HepG2 (cell line): ENCODE data around the gene VAMP8. TPM values are rescaled to one million over a fixed set of nuclear protein-coding genes. Genes with fewer than 3 reads are reported as not detected.

Source experiments
- MTF2 ChIP-seq: sonication (generic); formaldehyde crosslinking; IDR thresholded peaks from 2 replicates; pipeline ENCODE4 v1.5.0; 2020; ENCODE audit warnings: missing genetic modification reagents, borderline replicate concordance
- NCOA2 ChIP-seq: sonication (generic); formaldehyde crosslinking; IDR thresholded peaks from 2 replicates; pipeline ENCODE4 v1.8.0; 2022; ENCODE audit warnings: inconsistent platforms
- NRL ChIP-seq: sonication (generic); formaldehyde crosslinking; IDR thresholded peaks from 2 replicates; pipeline ENCODE4 v1.5.0; 2020; ENCODE audit warnings: missing genetic modification reagents, mild to moderate bottlenecking, moderate library complexity, borderline replicate concordance
- TEAD3 ChIP-seq: optimal IDR thresholded peaks from 2 replicates; pipeline ENCODE3; 2016; ENCODE audit warnings: borderline replicate concordance
- ZFP36 ChIP-seq: fragments of 150-350 bp; IDR thresholded peaks from 2 replicates; pipeline ENCODE4 v1.6.1; 2018; ENCODE audit warnings: borderline replicate concordance, low read length, low read depth; ENCODE audit not compliant: partially characterized antibody
- polyA plus RNA-seq, 8 experiments: library from polyadenylated mRNA; depleted of rRNA in 3 of 8; stranded (reverse) in 7 of 8; unstranded in 1 of 8; fragments of >200 nt; fragmentation: Illumina TruSeq in 4 of 8; extraction: Trizol in 4 of 8; gene quantifications; 2 replicates each; pipeline versions ENCODE4 v1.2.1 to v1.2.3, GENCODE V29; 2011 to 2016; ENCODE audit warnings: low read depth in 4 of 8, missing spikeins in 1 of 8, mixed read lengths in 1 of 8; ENCODE audit not compliant: insufficient read depth in 1 of 8
- total RNA-seq, 5 experiments: library from RNA; depleted of rRNA; stranded (reverse); fragments of >200 nt; fragmentation: Illumina TruSeq; extraction: Trizol; gene quantifications; 2 replicates each; pipeline ENCODE4 v1.2.3, GENCODE V29; 2016; ENCODE audit warnings: low read depth in 1 of 5
- TF ChIP-seq, protein P1 (sequence below): sonication (generic); formaldehyde crosslinking; IDR thresholded peaks from 2 replicates; pipeline ENCODE4 v1.5.1; 2020; ENCODE audit warnings: mild to moderate bottlenecking, moderate library complexity, missing genetic modification reagents
- TF ChIP-seq, protein P2 (sequence below): sonication (generic); formaldehyde crosslinking; IDR thresholded peaks from 2 replicates; pipeline ENCODE4 v1.9.0; 2021; ENCODE audit warnings: missing genetic modification reagents, borderline replicate concordance
- TF ChIP-seq, protein P3 (sequence below): sonication (generic); formaldehyde crosslinking; IDR thresholded peaks from 2 replicates; pipeline ENCODE4 v1.5.0; 2020; ENCODE audit warnings: mild to moderate bottlenecking, missing genetic modification reagents, borderline replicate concordance
- TF ChIP-seq, protein P4 (sequence below): sonication (generic); formaldehyde crosslinking; IDR thresholded peaks from 2 replicates; pipeline ENCODE4 v1.4.0; 2020; ENCODE audit warnings: mild to moderate bottlenecking, missing genetic modification reagents

The VAMP8 gene
- total and polyA plus RNA-seq, 2 of the 13 experiments (the other 11 are each of a cell fraction or from before 2014, with no cell fraction given): 83.3 to 157 TPM

DNA sequence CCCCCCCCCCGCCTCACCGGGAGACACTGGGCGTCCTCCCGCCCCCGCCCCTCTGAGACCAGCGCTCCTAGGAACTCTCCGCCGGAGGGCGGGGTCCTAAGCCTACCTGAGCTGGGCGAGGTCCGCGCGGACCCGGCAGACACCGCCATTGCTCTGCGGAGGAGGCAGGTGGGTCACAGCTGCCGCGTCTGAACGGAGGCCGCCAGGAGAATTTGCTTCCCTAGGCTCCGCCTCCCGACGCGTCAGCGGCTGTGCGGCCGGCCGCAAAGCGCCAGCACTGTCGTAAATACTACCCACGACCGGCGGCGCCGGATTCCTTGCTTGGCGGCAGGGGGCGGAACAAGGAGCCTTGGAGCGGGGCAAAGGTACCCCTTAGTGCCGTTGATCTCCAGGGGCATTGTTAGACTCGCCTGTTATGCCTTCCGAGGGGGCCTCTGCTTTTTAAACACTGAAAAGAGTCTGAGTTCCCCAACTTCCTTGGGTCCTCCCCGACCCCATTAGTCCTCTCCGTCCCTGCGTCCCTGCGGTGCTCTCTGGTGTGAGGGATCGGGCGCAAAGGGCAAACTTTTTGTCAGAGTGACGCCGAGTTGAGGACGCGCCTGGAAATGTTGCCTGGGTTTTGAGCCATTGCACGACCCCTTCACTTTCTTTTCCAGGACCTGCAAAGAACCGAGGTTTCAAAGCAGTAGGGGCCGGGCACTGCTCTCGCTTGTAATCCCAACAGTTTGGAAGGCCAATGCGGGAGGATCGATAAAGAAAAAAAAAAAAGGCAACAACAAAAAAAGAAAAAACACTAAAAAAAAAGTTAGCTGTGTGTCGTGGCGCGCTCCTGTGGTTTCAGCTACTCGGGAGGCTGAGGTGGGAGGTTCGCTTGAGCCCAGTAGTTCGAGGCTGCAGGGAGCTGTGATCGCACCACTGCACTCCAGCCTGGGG, 15.8 kb upstream of the VAMP8 start, which contains the start of gene GGCX (continued):
- TF ChIP-seq, protein P1, sequence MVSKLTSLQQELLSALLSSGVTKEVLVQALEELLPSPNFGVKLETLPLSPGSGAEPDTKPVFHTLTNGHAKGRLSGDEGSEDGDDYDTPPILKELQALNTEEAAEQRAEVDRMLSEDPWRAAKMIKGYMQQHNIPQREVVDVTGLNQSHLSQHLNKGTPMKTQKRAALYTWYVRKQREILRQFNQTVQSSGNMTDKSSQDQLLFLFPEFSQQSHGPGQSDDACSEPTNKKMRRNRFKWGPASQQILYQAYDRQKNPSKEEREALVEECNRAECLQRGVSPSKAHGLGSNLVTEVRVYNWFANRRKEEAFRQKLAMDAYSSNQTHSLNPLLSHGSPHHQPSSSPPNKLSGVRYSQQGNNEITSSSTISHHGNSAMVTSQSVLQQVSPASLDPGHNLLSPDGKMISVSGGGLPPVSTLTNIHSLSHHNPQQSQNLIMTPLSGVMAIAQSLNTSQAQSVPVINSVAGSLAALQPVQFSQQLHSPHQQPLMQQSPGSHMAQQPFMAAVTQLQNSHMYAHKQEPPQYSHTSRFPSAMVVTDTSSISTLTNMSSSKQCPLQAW (CRISPR knock-in tag): peak; percentile 91
- TF ChIP-seq, protein P2, sequence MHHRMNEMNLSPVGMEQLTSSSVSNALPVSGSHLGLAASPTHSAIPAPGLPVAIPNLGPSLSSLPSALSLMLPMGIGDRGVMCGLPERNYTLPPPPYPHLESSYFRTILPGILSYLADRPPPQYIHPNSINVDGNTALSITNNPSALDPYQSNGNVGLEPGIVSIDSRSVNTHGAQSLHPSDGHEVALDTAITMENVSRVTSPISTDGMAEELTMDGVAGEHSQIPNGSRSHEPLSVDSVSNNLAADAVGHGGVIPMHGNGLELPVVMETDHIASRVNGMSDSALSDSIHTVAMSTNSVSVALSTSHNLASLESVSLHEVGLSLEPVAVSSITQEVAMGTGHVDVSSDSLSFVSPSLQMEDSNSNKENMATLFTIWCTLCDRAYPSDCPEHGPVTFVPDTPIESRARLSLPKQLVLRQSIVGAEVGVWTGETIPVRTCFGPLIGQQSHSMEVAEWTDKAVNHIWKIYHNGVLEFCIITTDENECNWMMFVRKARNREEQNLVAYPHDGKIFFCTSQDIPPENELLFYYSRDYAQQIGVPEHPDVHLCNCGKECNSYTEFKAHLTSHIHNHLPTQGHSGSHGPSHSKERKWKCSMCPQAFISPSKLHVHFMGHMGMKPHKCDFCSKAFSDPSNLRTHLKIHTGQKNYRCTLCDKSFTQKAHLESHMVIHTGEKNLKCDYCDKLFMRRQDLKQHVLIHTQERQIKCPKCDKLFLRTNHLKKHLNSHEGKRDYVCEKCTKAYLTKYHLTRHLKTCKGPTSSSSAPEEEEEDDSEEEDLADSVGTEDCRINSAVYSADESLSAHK (CRISPR knock-in tag): peak; percentile 73; the same call in 1 of the 2 replicates
- TF ChIP-seq ZFP36: no peak
- no peak for TF ChIP-seq MTF2 (CRISPR knock-in tag)
- TF ChIP-seq, protein P3, sequence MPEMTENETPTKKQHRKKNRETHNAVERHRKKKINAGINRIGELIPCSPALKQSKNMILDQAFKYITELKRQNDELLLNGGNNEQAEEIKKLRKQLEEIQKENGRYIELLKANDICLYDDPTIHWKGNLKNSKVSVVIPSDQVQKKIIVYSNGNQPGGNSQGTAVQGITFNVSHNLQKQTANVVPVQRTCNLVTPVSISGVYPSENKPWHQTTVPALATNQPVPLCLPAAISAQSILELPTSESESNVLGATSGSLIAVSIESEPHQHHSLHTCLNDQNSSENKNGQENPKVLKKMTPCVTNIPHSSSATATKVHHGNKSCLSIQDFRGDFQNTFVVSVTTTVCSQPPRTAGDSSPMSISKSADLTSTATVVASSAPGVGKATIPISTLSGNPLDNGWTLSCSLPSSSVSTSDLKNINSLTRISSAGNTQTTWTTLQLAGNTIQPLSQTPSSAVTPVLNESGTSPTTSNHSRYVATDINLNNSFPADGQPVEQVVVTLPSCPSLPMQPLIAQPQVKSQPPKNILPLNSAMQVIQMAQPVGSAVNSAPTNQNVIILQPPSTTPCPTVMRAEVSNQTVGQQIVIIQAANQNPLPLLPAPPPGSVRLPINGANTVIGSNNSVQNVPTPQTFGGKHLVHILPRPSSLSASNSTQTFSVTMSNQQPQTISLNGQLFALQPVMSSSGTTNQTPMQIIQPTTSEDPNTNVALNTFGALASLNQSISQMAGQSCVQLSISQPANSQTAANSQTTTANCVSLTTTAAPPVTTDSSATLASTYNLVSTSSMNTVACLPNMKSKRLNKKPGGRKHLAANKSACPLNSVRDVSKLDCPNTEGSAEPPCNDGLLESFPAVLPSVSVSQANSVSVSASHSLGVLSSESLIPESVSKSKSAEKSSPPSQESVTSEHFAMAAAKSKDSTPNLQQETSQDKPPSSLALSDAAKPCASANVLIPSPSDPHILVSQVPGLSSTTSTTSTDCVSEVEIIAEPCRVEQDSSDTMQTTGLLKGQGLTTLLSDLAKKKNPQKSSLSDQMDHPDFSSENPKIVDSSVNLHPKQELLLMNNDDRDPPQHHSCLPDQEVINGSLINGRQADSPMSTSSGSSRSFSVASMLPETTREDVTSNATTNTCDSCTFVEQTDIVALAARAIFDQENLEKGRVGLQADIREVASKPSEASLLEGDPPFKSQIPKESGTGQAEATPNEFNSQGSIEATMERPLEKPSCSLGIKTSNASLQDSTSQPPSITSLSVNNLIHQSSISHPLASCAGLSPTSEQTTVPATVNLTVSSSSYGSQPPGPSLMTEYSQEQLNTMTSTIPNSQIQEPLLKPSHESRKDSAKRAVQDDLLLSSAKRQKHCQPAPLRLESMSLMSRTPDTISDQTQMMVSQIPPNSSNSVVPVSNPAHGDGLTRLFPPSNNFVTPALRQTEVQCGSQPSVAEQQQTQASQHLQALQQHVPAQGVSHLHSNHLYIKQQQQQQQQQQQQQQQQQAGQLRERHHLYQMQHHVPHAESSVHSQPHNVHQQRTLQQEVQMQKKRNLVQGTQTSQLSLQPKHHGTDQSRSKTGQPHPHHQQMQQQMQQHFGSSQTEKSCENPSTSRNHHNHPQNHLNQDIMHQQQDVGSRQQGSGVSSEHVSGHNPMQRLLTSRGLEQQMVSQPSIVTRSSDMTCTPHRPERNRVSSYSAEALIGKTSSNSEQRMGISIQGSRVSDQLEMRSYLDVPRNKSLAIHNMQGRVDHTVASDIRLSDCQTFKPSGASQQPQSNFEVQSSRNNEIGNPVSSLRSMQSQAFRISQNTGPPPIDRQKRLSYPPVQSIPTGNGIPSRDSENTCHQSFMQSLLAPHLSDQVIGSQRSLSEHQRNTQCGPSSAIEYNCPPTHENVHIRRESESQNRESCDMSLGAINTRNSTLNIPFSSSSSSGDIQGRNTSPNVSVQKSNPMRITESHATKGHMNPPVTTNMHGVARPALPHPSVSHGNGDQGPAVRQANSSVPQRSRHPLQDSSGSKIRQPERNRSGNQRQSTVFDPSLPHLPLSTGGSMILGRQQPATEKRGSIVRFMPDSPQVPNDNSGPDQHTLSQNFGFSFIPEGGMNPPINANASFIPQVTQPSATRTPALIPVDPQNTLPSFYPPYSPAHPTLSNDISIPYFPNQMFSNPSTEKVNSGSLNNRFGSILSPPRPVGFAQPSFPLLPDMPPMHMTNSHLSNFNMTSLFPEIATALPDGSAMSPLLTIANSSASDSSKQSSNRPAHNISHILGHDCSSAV (CRISPR knock-in tag): no peak
- peak; percentile 94 for TF ChIP-seq NRL
- TF ChIP-seq, protein P4, sequence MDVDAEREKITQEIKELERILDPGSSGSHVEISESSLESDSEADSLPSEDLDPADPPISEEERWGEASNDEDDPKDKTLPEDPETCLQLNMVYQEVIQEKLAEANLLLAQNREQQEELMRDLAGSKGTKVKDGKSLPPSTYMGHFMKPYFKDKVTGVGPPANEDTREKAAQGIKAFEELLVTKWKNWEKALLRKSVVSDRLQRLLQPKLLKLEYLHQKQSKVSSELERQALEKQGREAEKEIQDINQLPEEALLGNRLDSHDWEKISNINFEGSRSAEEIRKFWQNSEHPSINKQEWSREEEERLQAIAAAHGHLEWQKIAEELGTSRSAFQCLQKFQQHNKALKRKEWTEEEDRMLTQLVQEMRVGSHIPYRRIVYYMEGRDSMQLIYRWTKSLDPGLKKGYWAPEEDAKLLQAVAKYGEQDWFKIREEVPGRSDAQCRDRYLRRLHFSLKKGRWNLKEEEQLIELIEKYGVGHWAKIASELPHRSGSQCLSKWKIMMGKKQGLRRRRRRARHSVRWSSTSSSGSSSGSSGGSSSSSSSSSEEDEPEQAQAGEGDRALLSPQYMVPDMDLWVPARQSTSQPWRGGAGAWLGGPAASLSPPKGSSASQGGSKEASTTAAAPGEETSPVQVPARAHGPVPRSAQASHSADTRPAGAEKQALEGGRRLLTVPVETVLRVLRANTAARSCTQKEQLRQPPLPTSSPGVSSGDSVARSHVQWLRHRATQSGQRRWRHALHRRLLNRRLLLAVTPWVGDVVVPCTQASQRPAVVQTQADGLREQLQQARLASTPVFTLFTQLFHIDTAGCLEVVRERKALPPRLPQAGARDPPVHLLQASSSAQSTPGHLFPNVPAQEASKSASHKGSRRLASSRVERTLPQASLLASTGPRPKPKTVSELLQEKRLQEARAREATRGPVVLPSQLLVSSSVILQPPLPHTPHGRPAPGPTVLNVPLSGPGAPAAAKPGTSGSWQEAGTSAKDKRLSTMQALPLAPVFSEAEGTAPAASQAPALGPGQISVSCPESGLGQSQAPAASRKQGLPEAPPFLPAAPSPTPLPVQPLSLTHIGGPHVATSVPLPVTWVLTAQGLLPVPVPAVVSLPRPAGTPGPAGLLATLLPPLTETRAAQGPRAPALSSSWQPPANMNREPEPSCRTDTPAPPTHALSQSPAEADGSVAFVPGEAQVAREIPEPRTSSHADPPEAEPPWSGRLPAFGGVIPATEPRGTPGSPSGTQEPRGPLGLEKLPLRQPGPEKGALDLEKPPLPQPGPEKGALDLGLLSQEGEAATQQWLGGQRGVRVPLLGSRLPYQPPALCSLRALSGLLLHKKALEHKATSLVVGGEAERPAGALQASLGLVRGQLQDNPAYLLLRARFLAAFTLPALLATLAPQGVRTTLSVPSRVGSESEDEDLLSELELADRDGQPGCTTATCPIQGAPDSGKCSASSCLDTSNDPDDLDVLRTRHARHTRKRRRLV (CRISPR knock-in tag): no peak
- TF ChIP-seq TEAD3 (CRISPR knock-in tag): peak; percentile 57
- TF ChIP-seq NCOA2 (CRISPR knock-in tag): peak; percentile 51
